Measurements from ENCODE around the gene ORAI1. TPM values are rescaled to one million over a fixed set of nuclear protein-coding genes. Genes with fewer than 3 reads are reported as not detected.

ORAI1 gene
- total RNA-seq, 1 donor from 2014 or later: 10.3 TPM

- Mint-ChIP-seq H3K9me3 (no peaks in the 10 kb centered on the region), H3K4me3 (no peak overlapping the region), H3K36me3 (peaks cover 5% of the 10 kb centered on the region), H3K27me3 (ENCODE audit: low read depth) (no peaks in the 10 kb centered on the region), H3K4me1 (peaks cover 8% of the 10 kb centered on the region), H3K27ac (no peak overlapping the region)
- no peak for DNase-seq (ENCODE audit: low spot score in 2 of 2, unreplicated experiment in 2 of 2)
- TF ChIP-seq CTCF (IDR thresholded peaks at IDR 0.05; ENCODE audit: unreplicated experiment): no peak
These were observed 11.0 kb downstream of the ORAI1 start for GRCh38 chr12:121637231-121637914.

- H3K36me3 Mint-ChIP-seq: peaks cover 5% of the 10 kb centered on the region
- H3K27me3 Mint-ChIP-seq (ENCODE audit: low read depth): no peaks in the 10 kb centered on the region
- H3K27ac Mint-ChIP-seq: no peak overlapping the region
- no peak for DNase-seq (ENCODE audit: low spot score in 2 of 2, unreplicated experiment in 2 of 2)
- no peak overlapping the region for H3K4me3 Mint-ChIP-seq
- H3K4me1 Mint-ChIP-seq: no peaks in the 10 kb centered on the region
- no peak for TF ChIP-seq CTCF (IDR thresholded peaks at IDR 0.05; ENCODE audit: unreplicated experiment)
- H3K9me3 Mint-ChIP-seq: no peaks in the 10 kb centered on the region
These were observed 12.2 kb downstream of the ORAI1 start for GRCh38 chr12:121638298-121639202.

- no peak for TF ChIP-seq CTCF (IDR thresholded peaks at IDR 0.05; ENCODE audit: unreplicated experiment)
- Mint-ChIP-seq H3K4me3 (no peak overlapping the region), H3K27ac (no peak overlapping the region), H3K27me3 (ENCODE audit: low read depth) (no peaks in the 10 kb centered on the region), H3K9me3 (no peaks in the 10 kb centered on the region), H3K4me1 (no peaks in the 10 kb centered on the region), H3K36me3 (peaks cover 5% of the 10 kb centered on the region)
- no peak for DNase-seq (ENCODE audit: low spot score in 2 of 2, unreplicated experiment in 2 of 2)
These were observed 15.0 kb downstream of the ORAI1 start for GRCh38 chr12:121641343-121641630.

GRCh38 chr12:121648458-121649028 is 22.2 kb downstream of the ORAI1 start:
- Mint-ChIP-seq H3K9me3 (no peaks in the 10 kb centered on the region), H3K36me3 (peaks cover 2% of the 10 kb centered on the region), H3K4me3 (no peak overlapping the region), H3K4me1 (no peaks in the 10 kb centered on the region), H3K27ac (no peak overlapping the region), H3K27me3 (ENCODE audit: low read depth) (no peaks in the 10 kb centered on the region)
- no peak for DNase-seq (ENCODE audit: low spot score in 2 of 2, unreplicated experiment in 2 of 2)
- no peak for TF ChIP-seq CTCF (IDR thresholded peaks at IDR 0.05; ENCODE audit: unreplicated experiment)

GRCh38 chr12:121649322-121649721 is 23.0 kb downstream of the ORAI1 start:
- no peak for TF ChIP-seq CTCF (IDR thresholded peaks at IDR 0.05; ENCODE audit: unreplicated experiment)
- no peak overlapping the region for H3K27ac Mint-ChIP-seq

More at GRCh38 chr12:121649322-121649721, 23.0 kb downstream of the ORAI1 start:
- Mint-ChIP-seq H3K9me3 (no peaks in the 10 kb centered on the region), H3K4me3 (no peak overlapping the region), H3K27me3 (ENCODE audit: low read depth) (no peaks in the 10 kb centered on the region), H3K36me3 (peaks cover 2% of the 10 kb centered on the region), H3K4me1 (no peaks in the 10 kb centered on the region)
- no peak for DNase-seq (ENCODE audit: low spot score in 2 of 2, unreplicated experiment in 2 of 2)

Measured in mesothelial cell of epicardium (in vitro differentiated cells).